ENCODE results near the gene CTTNBP2. TPM values are rescaled to one million over a fixed set of nuclear protein-coding genes. Genes with fewer than 3 reads are reported as not detected.

Gene CTTNBP2
- total RNA-seq, 1 donor from 2014 or later, result 6.6 TPM

DNA sequence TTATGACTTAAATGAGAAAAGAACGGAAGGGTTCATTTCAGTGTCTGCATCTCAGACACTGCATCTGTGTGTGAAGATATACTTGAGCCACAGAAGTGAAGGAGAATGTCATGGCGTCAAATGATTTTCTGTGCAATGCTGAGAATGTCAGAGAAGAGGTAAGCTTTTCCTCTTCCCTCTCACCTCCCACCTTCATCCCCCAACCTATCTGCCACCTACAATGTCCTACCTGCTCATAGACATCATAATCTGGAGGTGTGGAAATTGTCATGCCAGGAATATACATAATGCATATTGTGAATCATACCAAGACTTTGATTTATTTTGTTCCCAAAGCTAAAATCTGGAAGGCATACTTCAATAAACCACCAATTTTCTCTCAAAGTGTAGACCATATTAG is 53.7 kb downstream of the CTTNBP2 start:
- no peaks in the 10 kb centered on the region for H3K27me3 ChIP-seq (ENCODE audit: low read depth)
- no peaks in the 10 kb centered on the region for H3K9me3 ChIP-seq
- H3K36me3 ChIP-seq, result no peaks in the 10 kb centered on the region
- ATAC-seq, result no peak
- intact Hi-C loops (cut with DNase I), result no loop called here
- no peak for DNase-seq
- no peak overlapping the region for H3K27ac ChIP-seq
- H3K4me3 ChIP-seq, result no peak overlapping the region
- TF ChIP-seq, protein P1, sequence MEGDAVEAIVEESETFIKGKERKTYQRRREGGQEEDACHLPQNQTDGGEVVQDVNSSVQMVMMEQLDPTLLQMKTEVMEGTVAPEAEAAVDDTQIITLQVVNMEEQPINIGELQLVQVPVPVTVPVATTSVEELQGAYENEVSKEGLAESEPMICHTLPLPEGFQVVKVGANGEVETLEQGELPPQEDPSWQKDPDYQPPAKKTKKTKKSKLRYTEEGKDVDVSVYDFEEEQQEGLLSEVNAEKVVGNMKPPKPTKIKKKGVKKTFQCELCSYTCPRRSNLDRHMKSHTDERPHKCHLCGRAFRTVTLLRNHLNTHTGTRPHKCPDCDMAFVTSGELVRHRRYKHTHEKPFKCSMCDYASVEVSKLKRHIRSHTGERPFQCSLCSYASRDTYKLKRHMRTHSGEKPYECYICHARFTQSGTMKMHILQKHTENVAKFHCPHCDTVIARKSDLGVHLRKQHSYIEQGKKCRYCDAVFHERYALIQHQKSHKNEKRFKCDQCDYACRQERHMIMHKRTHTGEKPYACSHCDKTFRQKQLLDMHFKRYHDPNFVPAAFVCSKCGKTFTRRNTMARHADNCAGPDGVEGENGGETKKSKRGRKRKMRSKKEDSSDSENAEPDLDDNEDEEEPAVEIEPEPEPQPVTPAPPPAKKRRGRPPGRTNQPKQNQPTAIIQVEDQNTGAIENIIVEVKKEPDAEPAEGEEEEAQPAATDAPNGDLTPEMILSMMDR (IDR thresholded peaks at IDR 0.05), result no peak
- no peaks in the 10 kb centered on the region for H3K4me1 ChIP-seq

GRCh38 chr7:117818232-117818631 is 55.0 kb downstream of the CTTNBP2 start:
- Histone ChIP-seq H3K27ac (no peak overlapping the region), H3K27me3 (ENCODE audit: low read depth) (no peaks in the 10 kb centered on the region), H3K4me3 (no peak overlapping the region), H3K9me3 (no peaks in the 10 kb centered on the region), H3K36me3 (no peaks in the 10 kb centered on the region), H3K4me1 (no peaks in the 10 kb centered on the region)
- DNase-seq (no peak), ATAC-seq (no peak)
- TF ChIP-seq, protein P1 (IDR thresholded peaks at IDR 0.05), result no peak
- intact Hi-C loops (cut with DNase I), result no loop called here

DNA sequence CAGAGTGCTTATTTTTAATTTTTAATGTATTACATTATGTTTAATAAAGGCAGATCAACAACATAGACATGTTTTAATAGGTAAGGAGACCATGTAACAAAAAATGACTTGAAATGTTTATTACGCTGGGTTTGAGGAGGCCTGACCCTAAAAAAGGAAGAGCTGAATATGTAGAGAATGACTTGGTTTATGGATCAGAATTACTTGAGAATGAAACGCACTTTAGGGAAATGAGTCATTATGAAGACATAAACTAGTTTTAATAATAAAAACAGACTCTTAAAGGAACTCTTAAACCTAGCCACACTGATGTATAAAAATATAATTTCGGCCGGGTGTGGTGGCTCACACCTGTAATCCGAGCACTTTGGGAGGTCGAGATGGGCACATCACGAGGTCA is 56.5 kb downstream of the CTTNBP2 start:
- Histone ChIP-seq H3K4me3 (no peak overlapping the region), H3K27me3 (ENCODE audit: low read depth) (no peaks in the 10 kb centered on the region), H3K9me3 (no peaks in the 10 kb centered on the region), H3K4me1 (no peaks in the 10 kb centered on the region), H3K27ac (no peak overlapping the region), H3K36me3 (no peaks in the 10 kb centered on the region)
- ATAC-seq (no peak), DNase-seq (no peak)
- intact Hi-C loops (cut with DNase I), result no loop called here
- TF ChIP-seq, protein P1 (IDR thresholded peaks at IDR 0.05), result no peak

- no peaks in the 10 kb centered on the region for H3K4me1 ChIP-seq
- TF ChIP-seq, protein P1 (IDR thresholded peaks at IDR 0.05), result no peak
- H3K27me3 ChIP-seq (ENCODE audit: low read depth), result no peaks in the 10 kb centered on the region
- H3K36me3 ChIP-seq, result no peaks in the 10 kb centered on the region
- H3K27ac ChIP-seq, result no peak overlapping the region
- no peak for ATAC-seq
- no peak overlapping the region for H3K4me3 ChIP-seq
- H3K9me3 ChIP-seq, result no peaks in the 10 kb centered on the region
- intact Hi-C loops (cut with DNase I), result no loop called here
- no peak for DNase-seq
Measured at GRCh38 chr7:117811696-117812095, 61.5 kb downstream of the CTTNBP2 start.

DNA sequence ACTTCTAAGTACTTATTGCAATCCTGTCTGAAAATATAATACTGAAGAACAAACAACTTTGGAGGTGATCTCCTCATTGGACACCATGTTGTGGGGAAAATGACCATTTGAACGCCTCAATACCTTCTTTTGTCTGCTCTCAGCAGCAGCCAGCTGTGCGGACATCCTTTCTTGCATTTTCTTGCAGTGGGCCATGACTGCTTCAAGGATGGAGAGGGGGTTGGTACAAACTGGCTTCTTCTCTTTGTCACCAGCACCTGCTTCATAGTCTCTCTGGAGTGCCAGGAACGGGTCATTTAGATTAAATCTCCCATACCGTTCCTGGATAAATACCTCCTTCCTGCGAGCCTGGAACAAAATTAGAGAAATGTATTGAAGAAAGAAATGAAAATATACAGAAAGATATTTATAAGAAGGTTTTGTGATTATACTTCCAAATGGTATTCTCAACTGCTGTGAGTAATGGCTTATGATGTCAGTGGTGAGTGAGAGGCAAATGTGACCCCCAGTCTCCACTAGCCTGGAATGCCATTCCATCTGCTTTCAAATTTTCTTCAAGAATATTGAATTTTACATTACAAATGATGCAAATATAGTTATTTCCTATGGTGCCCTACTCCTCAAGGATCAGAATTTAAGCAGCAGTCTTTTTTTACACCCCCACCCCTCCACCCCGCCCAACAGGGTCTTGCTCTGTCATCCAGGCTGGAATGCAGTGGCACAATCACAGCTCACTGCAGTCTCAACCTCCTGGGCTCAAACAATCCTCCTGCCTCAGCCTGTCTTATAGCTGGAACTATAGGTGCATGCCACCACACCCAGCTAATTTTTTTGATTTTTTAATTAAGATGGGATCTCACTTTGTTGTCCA is 62.4 kb downstream of the CTTNBP2 start:
- H3K4me1 ChIP-seq, result no peaks in the 10 kb centered on the region
- H3K27me3 ChIP-seq (ENCODE audit: low read depth), result no peaks in the 10 kb centered on the region
- H3K27ac ChIP-seq, result no peak overlapping the region
- intact Hi-C loops (cut with DNase I), result no loop called here
- TF ChIP-seq, protein P1 (IDR thresholded peaks at IDR 0.05), result no peak
- no peak overlapping the region for H3K4me3 ChIP-seq
- H3K9me3 ChIP-seq, result no peaks in the 10 kb centered on the region
- no peaks in the 10 kb centered on the region for H3K36me3 ChIP-seq
- no peak for DNase-seq
- ATAC-seq, result no peak
